GM21367 (cell line): ENCODE measurements around the gene TBL2.
"Not testable (repeated sequence)": the region's sequence is repeated elsewhere in the genome, so short reads cannot be mapped to it uniquely, and the experiment has no call there.

ENCODE experiments used
- ATAC-seq: cut with Tn5 transposase; IDR thresholded peaks from one replicate; pipeline ENCODE4 v1.9.1; 2021; ENCODE audit not compliant: unreplicated experiment

Gene TBL2

DNA sequence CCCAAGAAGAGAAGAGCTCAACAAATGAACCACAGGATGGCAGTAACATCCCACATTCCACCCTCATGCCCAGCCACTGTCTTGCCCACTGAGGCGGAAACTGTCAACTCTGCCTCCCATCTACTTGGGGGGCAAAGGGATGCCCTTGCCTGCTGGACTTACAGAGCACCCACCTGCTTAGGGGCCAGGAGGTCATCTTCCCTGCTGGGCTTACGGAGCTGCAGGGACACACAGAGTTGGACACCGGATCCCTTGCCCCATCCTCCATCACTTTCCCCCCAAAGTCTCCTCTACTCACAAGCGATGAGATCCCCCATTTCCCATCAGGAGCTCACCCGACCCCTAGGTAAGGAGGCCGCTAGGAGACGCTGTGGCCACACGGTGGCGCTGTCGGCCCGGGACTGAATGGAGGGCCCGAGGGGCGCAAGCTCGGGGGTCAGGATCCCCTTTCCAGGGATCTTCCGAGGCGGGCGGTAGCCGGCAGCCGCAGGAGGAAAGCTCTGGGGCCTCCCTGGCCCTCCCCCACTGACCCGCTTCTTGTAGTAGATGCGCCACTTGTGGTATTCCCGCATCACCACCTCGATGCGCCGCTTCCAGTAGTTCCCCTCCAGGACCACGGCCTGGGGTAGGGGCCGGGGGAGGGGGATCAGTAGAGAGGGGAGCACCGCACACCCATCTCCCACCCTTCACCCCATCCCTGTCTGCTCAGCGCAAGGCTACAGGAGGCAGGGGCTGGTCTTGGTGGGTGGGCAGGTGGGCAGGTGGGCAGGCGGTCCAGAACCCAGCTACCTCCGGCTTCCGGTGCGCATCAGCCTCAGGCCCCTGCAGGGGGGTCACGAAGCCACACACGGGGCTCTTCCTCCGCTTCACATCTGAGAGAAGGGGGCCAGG is 28.7 kb upstream of the TBL2 start:
- ATAC-seq, result no peak

DNA sequence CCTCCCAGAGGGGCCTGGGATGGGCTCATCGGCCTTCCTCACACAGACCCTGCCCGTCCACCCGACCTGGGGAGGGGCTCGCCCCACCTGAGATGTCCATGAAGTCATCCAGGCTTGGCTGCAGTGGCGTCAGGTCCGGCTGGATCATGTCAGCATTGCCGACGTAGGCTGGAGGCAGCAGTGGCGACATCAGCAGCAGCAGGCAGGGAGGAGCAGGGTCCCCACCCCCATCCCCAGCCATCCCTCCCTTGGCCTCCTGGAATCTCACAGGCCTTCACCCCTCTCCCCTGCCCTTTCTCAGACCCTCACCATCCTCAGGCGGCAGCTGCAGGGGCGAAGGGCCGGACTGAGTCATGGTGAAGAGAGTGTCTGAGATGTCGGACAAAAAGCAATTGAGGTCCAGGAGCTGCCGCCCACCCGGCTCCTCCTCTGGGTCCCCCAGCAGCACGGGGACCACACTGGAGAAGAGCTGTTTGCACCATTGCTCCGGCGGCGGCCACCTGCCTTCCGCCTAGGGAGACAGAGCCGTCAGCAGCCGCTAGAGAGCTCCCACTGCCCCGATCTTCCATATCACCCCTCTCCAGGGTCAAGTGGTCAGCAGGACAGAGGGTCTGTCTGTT is 27.3 kb upstream of the TBL2 start:
- ATAC-seq, result no peak

DNA sequence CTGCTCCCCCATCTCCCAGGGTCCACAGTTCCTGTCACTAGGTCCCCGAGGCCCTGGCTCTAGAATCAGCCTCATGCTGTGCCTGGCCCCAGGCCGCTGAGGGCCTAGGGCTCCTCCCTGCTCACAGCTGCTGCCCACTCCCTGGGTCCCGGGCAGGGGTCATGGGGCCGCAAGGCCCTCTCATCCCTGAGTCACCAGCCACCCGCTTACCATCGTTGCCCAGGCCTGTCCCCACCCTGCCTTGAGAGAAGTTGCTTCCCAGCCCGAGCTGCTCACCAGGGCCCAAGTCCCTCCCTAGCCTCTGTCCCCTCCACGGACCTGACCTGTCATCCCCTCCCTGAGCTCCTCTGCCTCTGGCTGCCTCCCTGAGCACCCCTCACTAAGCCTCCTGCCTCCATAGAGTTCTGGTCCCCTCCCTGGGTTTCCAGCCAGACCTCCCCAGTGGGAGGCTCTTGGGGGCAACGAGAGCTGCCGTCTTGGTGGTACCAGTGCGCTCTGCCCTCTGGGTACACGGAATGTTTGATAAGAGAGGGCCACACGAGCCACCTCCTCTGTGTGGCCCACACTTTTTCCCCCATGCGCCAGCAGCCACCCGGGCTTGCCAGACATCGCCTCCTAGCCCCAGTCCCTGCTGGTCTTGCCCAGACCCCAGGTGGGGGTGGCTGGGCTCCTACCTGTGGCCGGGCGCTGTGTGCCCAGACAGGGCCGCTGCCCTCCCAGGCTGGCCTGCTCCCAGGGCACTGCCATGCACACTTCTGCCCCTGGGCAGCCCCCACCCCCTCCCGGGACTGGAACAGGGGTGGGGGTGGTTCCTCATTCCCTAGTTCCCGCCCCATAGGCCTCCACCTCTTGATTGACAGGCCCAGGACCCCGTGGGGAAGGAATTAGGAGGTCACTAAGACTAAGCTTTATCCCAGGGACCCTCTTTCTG is 24.6 kb upstream of the TBL2 start:
- ATAC-seq, result no peak

DNA sequence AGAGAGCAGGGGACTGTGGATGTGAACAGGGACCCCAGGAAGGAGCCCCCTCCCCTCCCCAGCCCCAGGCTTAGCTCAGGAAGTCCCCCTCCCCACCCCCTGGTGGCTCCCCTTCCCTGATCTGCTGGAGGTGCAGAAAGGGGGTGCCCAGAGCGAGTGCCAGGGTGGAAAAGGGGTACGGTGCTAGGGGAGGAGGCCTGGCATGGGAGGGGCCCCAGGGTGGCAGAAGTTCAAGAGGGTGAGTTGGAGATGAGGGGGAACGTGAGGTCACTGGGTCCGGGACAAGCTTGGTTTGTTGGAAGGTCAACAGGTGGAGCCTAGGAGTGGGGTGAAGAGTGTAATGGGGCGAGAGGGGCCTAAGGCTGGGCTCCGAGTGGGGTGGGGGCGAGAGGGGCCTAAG is 21.5 kb upstream of the TBL2 start:
- no peak for ATAC-seq

DNA sequence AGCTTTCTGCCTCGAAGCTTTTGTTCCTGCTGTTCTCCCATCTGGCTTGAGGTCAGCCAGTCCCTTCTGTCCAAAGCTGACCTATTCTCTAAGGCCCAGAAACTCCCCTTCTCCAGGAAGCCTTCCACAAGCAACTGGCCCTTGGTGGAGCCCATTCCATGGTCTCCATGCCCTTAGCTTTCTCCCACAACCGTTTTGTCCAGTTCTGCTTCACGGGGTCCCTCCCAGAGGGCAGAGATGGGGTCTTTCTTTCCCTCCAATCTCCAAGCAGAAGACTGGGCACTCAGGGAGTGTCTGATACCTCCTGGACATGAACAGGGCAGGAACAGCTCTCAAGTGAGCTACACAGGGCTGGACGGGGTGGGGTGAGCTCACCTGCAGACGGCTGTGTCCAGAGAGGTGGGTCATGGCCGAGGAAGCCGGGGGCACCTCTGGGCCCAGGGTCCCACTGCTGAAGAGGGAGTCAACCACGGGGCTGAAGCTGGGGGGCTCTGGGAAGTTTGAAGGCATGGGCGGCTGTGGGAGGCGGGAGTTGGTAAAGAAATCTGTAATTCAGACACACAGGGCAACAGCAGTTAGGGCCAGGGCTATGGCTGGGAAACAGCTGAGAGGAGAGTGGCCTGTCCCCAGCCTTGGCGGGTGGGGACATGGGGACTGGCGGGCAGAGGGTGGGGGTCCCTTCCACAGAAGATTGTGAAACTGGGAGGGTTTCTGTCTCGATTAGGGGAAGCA is 20.9 kb upstream of the TBL2 start:
- no peak for ATAC-seq

DNA sequence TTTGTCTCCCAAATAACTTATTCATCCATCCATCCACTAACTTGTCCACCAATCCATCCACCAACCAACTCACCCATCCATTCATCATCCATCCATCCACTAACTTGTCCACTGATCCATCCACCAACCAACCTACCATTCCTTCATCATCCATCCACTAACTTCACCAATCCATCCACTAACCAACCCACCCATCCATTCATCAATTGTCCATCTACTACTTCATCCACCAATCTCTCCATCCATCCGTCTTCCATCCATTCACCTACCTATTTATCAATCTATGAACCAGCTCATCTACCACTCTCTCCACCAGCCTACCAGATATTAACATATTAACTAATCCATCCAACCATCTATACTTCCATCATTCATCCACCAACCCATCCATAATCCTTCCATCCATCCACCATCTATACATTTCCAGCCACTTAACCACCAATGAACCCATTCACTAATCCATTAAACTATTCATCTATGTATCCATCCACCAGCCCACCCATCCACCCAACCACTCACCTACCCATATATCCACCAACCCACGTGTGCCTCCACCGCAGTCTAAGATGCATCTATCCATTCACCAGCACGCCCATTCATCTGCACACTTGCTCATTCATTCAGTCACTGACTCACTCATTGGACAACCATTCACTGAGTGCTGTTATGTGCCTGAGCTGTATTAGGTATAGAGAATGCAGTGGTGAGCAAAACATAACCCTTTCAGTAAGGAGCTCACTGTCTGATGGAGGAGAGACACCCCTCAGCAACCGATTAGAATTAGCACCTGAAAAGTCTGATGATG is 19.8 kb upstream of the TBL2 start:
- no peak for ATAC-seq

DNA sequence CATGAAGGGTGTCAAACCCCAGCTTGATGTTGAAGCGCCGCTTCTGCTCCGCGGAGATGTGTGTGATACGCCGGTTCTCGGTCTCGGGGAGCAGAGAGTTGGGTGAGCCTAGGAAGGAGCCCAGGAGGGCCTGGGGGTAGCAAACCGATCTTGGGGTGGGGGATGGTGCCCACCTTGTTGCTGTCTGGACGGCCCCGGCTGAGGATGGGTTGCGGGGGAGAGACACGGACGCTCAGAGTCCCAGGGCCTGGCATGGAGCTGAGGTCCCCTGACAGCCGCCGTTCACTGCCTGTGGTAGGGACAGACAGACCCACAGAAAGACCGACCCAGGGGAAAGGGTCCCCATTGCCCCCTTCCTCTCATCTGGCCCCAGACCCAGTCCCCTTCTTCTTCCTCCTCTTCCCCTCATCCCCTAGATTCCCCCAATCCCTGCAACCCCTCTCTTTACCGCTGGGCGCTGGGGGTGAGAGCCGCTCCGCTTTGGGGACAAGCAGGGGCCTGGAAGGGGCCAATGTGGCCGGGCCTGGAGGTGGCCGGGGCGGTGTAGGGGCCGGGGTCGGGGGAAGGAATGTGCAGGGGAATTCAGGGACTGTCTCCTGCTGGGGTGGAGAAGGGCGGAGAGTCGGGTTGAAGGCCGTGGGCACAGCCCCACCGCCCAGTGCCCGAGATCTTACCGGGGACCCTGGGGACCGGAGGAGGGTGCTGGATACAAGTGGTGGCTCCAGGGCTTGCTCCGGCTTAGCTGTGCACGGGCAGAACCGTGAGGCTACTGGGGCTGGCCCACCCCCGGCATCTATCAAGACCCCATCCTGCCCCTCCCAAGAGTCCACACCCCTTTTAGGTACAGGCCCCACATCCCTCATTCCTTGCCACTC is 18.0 kb upstream of the TBL2 start:
- ATAC-seq, result no peak

DNA sequence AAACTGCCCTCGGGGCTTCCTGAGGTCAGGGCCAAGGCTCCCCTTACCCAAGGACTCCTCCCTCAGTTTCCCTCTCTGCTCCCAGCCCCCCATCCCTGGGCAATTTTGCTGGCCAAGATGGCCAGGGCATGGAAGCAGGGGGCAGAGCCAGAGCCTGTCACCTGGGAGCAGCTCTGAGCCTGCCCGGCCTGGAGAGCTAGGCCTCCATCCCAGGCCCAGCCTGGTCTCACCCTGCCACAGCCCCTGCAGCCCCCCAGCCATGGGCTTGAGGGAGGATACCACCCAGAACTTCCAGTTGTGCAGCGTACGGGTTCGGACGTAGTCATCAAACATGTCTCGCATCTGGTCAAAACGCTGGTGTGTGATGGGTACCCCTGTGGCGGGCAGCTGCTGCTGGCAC is 17.0 kb upstream of the TBL2 start:
- no peak for ATAC-seq

DNA sequence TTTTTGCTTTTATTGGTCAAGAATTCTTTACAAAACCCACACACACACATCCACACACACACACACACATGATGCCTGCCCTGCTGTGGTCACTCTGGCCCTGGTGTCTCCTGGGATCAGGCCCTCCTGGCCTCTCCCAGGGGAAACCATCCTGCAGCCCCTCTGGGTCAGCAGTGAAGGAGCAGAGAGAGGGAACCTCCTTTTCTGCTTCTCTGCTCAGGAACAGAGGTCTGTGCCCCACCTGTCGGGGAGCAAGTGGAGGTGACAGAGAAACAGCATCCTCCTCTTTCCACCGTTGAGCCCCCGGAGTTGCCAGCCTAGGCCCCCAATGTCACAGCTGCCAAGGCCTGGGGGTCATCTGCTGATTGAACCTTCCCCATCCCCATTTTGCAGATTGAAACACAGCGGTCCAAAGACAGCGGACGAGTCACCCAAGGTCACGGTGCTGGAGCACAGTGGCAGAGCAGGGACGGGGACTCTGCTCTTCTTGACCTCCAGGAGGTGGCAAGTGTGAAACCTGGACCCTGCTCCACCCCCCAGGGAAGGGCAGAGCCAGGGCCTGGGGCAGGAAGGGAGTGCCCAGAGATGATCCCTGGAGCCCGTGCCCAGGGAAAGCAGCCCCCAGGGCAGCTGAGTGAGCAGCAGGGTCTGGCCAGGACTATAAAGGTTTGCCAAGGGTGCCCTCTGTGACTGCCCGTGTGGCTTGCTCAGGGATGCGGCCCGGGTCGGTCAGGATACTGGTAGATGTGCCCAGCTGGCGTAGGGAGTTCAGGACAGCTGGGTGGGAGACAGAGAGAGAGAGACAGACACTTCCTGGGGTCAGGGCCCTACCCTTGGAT is 15.0 kb upstream of the TBL2 start:
- no peak for ATAC-seq

DNA sequence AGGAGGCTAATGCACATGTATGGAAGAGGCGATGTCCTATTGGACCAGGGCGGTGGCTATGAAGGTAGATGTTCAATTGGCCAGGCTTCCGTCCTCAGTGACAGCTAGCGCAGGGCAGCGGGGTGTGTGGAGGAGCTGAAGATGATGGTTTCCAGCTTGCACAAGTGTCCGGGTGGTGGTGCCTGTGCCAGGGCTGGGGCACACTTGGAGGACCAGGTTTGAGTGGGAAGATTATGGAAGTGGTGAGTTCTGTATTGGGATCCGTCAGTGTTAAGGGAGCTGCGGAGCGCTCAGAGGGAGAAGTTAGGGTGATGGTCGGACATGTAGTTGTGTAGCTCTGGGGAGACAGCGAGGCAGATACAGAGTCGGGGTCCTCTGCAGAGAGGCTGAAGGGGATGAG is 8.5 kb upstream of the TBL2 start:
- ATAC-seq, result no peak

DNA sequence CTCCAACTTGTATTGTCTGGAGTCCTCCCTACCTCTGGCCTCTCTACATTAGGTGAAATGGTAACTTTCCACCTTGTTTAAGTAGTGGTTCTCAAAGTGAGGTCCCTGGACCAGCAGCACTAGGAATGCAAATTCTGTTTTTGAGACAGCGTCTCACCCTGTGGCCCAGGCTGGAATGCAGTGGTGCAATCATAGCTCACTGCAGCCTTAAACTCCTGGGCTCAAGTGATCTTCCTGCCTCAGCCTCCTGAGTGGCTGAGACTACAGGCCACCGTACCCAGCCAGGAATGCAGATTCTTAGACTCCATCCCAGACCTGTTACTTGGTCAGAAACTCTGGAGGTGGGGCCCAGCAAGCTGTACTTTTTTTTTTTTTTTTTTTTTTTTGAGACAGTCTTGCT is 6.8 kb upstream of the TBL2 start:
- ATAC-seq, result no peak

DNA sequence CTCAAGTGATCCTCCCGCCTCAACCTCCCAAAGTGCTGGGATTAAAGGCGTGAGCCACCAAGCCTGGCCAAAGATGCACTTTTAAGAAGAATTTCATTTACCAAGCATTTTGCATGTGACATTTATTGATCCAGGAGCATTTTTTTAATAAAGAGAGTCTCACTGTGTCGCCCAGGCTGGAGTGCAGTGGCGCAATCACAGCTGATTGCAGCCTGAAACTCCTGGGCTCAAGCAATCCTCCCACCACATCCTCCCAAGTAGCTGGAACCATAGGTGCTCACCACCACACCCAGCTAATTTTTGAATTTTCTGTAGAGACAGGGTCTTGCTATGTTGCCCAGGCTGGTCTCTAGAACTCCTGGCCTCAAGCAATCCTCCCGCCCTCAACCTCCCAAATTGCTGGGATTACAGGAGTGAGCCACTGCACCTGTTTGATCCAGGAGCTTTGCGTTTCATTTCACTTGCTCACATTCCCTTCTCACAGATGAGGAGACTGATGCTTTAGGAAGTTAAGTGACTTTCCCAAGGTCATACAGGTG is 4.4 kb upstream of the TBL2 start:
- ATAC-seq, result no peak

DNA sequence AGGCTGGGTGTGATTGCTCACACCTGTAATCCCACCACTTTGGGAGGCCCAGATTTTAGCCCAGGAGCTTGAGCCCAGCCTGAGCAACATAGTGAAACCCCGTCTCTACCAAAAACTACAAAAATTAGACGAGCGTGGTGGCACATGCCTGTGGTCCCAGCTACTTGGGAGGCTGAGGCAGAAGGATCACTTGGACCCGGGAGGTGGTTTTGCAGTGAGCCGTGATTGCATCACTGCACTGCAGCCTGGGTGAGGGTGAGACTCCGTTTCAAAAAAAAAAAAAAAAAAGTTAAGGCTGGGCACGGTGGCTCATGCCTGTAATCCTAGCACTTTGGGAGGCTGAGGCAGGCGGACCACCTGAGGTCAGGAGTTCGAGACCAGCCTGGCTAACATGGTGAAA is 2.6 kb upstream of the TBL2 start:
- ATAC-seq, result not testable (repeated sequence)

DNA sequence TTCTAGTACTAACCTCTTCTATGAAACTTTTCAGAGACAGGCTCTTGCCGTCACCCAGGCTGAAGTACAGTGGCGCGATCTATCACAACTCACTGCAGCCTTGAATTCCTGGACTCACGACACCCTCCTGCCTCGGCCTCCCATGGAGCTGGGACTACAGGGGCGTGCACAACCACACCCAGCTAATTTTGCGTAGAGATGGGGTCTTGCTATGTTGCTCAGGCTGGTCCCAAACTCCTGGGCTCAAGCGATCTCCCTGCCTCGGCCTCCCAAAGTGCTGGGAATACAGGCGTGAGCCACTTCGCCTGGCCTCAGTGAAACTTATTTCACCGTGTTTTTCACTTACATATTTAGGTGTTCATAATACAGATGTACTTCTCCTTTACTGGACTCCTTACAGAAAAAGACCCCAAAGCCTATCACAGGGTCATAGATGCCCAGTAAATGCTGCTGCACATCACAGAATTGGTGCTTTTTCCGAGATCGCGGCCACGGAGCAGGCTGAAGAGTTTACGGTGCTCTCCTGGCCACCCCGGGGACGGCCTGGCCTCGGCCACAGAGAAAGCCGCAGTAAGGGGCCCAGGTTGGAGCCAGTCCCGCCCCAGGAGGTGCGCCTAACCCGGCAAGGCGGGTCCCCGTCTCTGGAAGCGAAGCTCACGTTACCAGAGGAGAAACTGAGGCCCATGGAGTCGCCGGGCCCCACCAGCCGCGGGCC is 595 bp downstream of the TBL2 start:
- ATAC-seq, result peak; percentile 8

DNA sequence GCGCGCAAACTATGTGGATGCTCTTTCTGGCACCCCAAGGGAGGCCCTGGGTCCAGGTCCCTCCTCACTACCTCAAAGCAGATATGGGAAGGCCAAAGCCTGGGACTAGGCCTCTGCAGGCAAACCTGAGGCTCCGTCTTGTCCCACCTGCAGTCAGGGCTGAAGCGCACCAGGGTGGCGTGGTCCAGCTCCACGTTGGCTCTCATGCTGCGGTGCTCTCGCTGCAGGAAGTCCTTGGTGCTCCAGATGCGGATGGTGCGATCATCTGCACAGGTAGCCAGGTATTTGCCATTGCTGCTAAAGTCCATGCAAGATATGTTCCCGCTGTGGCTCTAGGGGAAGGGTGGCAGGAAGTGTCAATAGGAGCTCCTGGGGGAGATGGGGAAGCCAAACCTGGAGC is 4.6 kb downstream of the TBL2 start:
- no peak for ATAC-seq

DNA sequence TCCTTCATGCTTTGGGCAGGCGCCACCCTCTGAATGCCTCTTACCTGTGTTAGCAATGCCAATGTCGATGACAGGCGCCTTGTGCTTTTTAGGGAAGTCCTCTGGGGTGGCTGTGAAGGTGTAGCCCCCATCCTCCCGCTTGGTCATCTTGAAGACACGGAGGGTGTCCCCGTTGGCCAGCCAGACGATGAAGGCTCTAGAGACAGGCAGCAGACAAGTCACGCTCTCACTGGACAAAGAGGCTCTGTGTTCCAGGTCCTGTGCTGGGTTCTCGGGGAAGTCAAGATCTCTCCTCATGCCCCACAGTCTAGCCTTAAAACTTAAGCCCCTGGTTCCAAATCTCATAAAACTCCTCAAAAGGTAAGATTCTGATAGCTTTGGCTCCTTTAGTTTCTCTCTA is 5.1 kb downstream of the TBL2 start:
- ATAC-seq, result no peak

DNA sequence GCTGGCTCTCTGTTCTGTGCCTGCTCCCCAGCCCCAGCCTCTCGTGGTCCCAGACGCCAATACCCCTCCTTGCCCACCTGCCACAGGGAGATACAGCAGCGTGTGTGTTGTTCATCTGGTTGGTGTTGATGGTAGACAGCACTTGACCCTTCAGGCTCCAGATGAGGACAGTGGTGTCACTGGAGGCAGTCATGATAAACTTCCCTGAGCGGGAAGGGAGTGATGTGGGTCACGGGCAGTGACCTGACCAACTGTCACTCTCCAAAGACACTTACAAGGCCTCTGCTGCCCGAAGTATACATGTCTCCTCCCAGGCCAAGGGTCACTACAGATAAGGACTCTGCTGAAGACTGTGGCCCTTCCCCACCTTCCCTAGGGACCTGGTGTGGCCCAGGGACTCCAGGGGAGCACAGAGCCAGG is 5.6 kb downstream of the TBL2 start:
- ATAC-seq, result no peak
